ENCODE data around the gene BSPRY. TPM values are rescaled to one million over a fixed set of nuclear protein-coding genes. Genes with fewer than 3 reads are reported as not detected.

The BSPRY gene
- total and polyA plus RNA-seq, 4 donors: 0.17 to 0.79 (median 0.54) TPM

GRCh38 chr9:113387560-113388230, 38.4 kb downstream of the BSPRY start:
- no peaks in the 10 kb centered on the region for H3K9me3 ChIP-seq (ENCODE audit: control insufficient read depth, insufficient read depth, low read length)
- no peak overlapping the region for H3K27ac ChIP-seq (ENCODE audit: low read depth, low read length)
- no peaks in the 10 kb centered on the region for H3K27me3 ChIP-seq (ENCODE audit: control insufficient read depth, insufficient read depth, low read length)
- DNase-seq (ENCODE audit: low read depth in 4 of 6, low spot score in 6 of 6): no peak
- no peaks in the 10 kb centered on the region for H3K4me1 ChIP-seq (ENCODE audit: control insufficient read depth, insufficient read depth, low read length)
- WGBS (ENCODE audit: insufficient coverage): 65% methylated on average over 9 of the region's 9 CpGs
- H3K36me3 ChIP-seq (ENCODE audit: control insufficient read depth, insufficient read depth, low read length): peaks cover 57% of the 10 kb centered on the region
- H3K4me3 ChIP-seq (ENCODE audit: low read depth, low read length): no peak overlapping the region

- 96% methylated on average over 9 of the region's 13 CpGs for WGBS (ENCODE audit: insufficient coverage)
- Histone ChIP-seq H3K27me3 (ENCODE audit: control insufficient read depth, insufficient read depth, low read length) (no peaks in the 10 kb centered on the region), H3K36me3 (ENCODE audit: control insufficient read depth, insufficient read depth, low read length) (peaks cover 65% of the 10 kb centered on the region), H3K4me3 (ENCODE audit: low read depth, low read length) (no peak overlapping the region), H3K4me1 (ENCODE audit: control insufficient read depth, insufficient read depth, low read length) (no peaks in the 10 kb centered on the region), H3K9me3 (ENCODE audit: control insufficient read depth, insufficient read depth, low read length) (no peaks in the 10 kb centered on the region), H3K27ac (ENCODE audit: low read depth, low read length) (no peak overlapping the region)
- DNase-seq (ENCODE audit: low read depth in 4 of 6, low spot score in 6 of 6): no peak
These were observed 39.5 kb downstream of the BSPRY start for GRCh38 chr9:113388833-113389232.

- H3K36me3 ChIP-seq (ENCODE audit: control insufficient read depth, insufficient read depth, low read length): peaks cover 70% of the 10 kb centered on the region
These were observed 40.1 kb downstream of the BSPRY start for GRCh38 chr9:113389451-113389850.

GRCh38 chr9:113390192-113390960, 41.0 kb downstream of the BSPRY start:
- Histone ChIP-seq H3K27me3 (ENCODE audit: control insufficient read depth, insufficient read depth, low read length) (no peaks in the 10 kb centered on the region), H3K9me3 (ENCODE audit: control insufficient read depth, insufficient read depth, low read length) (no peaks in the 10 kb centered on the region), H3K4me1 (ENCODE audit: control insufficient read depth, insufficient read depth, low read length) (no peaks in the 10 kb centered on the region), H3K27ac (ENCODE audit: low read depth, low read length) (no peak overlapping the region), H3K4me3 (ENCODE audit: low read depth, low read length) (no peak overlapping the region), H3K36me3 (ENCODE audit: control insufficient read depth, insufficient read depth, low read length) (peaks cover 72% of the 10 kb centered on the region)
- WGBS (ENCODE audit: insufficient coverage): 95% methylated on average over 17 of the region's 17 CpGs
- no peak for DNase-seq (ENCODE audit: low read depth in 4 of 6, low spot score in 6 of 6)

More at GRCh38 chr9:113389451-113389850, 40.1 kb downstream of the BSPRY start:
- DNase-seq (ENCODE audit: low read depth in 4 of 6, low spot score in 6 of 6): no peak
- H3K9me3 ChIP-seq (ENCODE audit: control insufficient read depth, insufficient read depth, low read length): no peaks in the 10 kb centered on the region
- H3K4me3 ChIP-seq (ENCODE audit: low read depth, low read length): no peak overlapping the region
- H3K27me3 ChIP-seq (ENCODE audit: control insufficient read depth, insufficient read depth, low read length): no peaks in the 10 kb centered on the region
- H3K4me1 ChIP-seq (ENCODE audit: control insufficient read depth, insufficient read depth, low read length): no peaks in the 10 kb centered on the region
- WGBS (ENCODE audit: insufficient coverage): 87% methylated on average over 9 of the region's 11 CpGs
- no peak overlapping the region for H3K27ac ChIP-seq (ENCODE audit: low read depth, low read length)

GRCh38 chr9:113391917-113392316, 42.6 kb downstream of the BSPRY start:
- no peak for DNase-seq (ENCODE audit: low read depth in 4 of 6, low spot score in 6 of 6)
- Histone ChIP-seq H3K27ac (ENCODE audit: low read depth, low read length) (no peak overlapping the region), H3K36me3 (ENCODE audit: control insufficient read depth, insufficient read depth, low read length) (peaks cover 81% of the 10 kb centered on the region), H3K9me3 (ENCODE audit: control insufficient read depth, insufficient read depth, low read length) (no peaks in the 10 kb centered on the region), H3K4me1 (ENCODE audit: control insufficient read depth, insufficient read depth, low read length) (no peaks in the 10 kb centered on the region), H3K27me3 (ENCODE audit: control insufficient read depth, insufficient read depth, low read length) (no peaks in the 10 kb centered on the region), H3K4me3 (ENCODE audit: low read depth, low read length) (no peak overlapping the region)
- WGBS (ENCODE audit: insufficient coverage): 98% methylated on average over 5 of the region's 7 CpGs

- WGBS (ENCODE audit: insufficient coverage): 89% methylated on average over 5 of the region's 7 CpGs
- H3K9me3 ChIP-seq (ENCODE audit: control insufficient read depth, insufficient read depth, low read length): no peaks in the 10 kb centered on the region
- H3K36me3 ChIP-seq (ENCODE audit: control insufficient read depth, insufficient read depth, low read length): peaks cover 71% of the 10 kb centered on the region
- no peak overlapping the region for H3K4me3 ChIP-seq (ENCODE audit: low read depth, low read length)
- H3K27me3 ChIP-seq (ENCODE audit: control insufficient read depth, insufficient read depth, low read length): no peaks in the 10 kb centered on the region
- H3K4me1 ChIP-seq (ENCODE audit: control insufficient read depth, insufficient read depth, low read length): no peaks in the 10 kb centered on the region
- DNase-seq (ENCODE audit: low read depth in 4 of 6, low spot score in 6 of 6): no peak
- H3K27ac ChIP-seq (ENCODE audit: low read depth, low read length): no peak overlapping the region
These were observed 43.9 kb downstream of the BSPRY start for GRCh38 chr9:113393281-113393680.

- DNase-seq (ENCODE audit: low read depth in 4 of 6, low spot score in 6 of 6): no peak
- no peak overlapping the region for H3K27ac ChIP-seq (ENCODE audit: low read depth, low read length)
- no peaks in the 10 kb centered on the region for H3K9me3 ChIP-seq (ENCODE audit: control insufficient read depth, insufficient read depth, low read length)
- no peaks in the 10 kb centered on the region for H3K27me3 ChIP-seq (ENCODE audit: control insufficient read depth, insufficient read depth, low read length)
- H3K36me3 ChIP-seq (ENCODE audit: control insufficient read depth, insufficient read depth, low read length): peaks cover 52% of the 10 kb centered on the region
- H3K4me1 ChIP-seq (ENCODE audit: control insufficient read depth, insufficient read depth, low read length): peaks cover 8% of the 10 kb centered on the region
- H3K4me3 ChIP-seq (ENCODE audit: low read depth, low read length): no peak overlapping the region
- WGBS (ENCODE audit: insufficient coverage): 94% methylated on average over 5 of the region's 9 CpGs
These were observed 45.9 kb downstream of the BSPRY start for GRCh38 chr9:113395000-113395861.

GRCh38 chr9:113397203-113397631, 47.9 kb downstream of the BSPRY start:
- Histone ChIP-seq H3K27me3 (ENCODE audit: control insufficient read depth, insufficient read depth, low read length) (no peaks in the 10 kb centered on the region), H3K9me3 (ENCODE audit: control insufficient read depth, insufficient read depth, low read length) (no peaks in the 10 kb centered on the region), H3K36me3 (ENCODE audit: control insufficient read depth, insufficient read depth, low read length) (peaks cover 32% of the 10 kb centered on the region), H3K27ac (ENCODE audit: low read depth, low read length) (no peak overlapping the region), H3K4me1 (ENCODE audit: control insufficient read depth, insufficient read depth, low read length) (peaks cover 18% of the 10 kb centered on the region), H3K4me3 (ENCODE audit: low read depth, low read length) (no peak overlapping the region)
- no peak for DNase-seq (ENCODE audit: low read depth in 4 of 6, low spot score in 6 of 6)
- 85% methylated on average over 1 of the region's 3 CpGs for WGBS (ENCODE audit: insufficient coverage)

- Histone ChIP-seq H3K27ac (ENCODE audit: low read depth, low read length) (no peak overlapping the region), H3K4me1 (ENCODE audit: control insufficient read depth, insufficient read depth, low read length) (peaks cover 18% of the 10 kb centered on the region), H3K4me3 (ENCODE audit: low read depth, low read length) (no peak overlapping the region), H3K27me3 (ENCODE audit: control insufficient read depth, insufficient read depth, low read length) (no peaks in the 10 kb centered on the region), H3K36me3 (ENCODE audit: control insufficient read depth, insufficient read depth, low read length) (peaks cover 21% of the 10 kb centered on the region), H3K9me3 (ENCODE audit: control insufficient read depth, insufficient read depth, low read length) (no peaks in the 10 kb centered on the region)
- DNase-seq (ENCODE audit: low read depth in 4 of 6, low spot score in 6 of 6): no peak
- 96% methylated on average over 3 of the region's 5 CpGs for WGBS (ENCODE audit: insufficient coverage)
These were observed 49.5 kb downstream of the BSPRY start for GRCh38 chr9:113398796-113399195.
